Mesodermal cell (in vitro differentiated cells): ENCODE data around the gene GALNT7.

ENCODE experiments used
- H3K27ac ChIP-seq: 2 replicates; pipeline ENCODE4 v1.7.0; 2013; ENCODE audit warnings: mild to moderate bottlenecking, low read depth, low read length, moderate library complexity; ENCODE audit not compliant: severe bottlenecking
- H3K36me3 ChIP-seq: 2 replicates; pipeline ENCODE4 v1.7.1; 2013; ENCODE audit warnings: mild to moderate bottlenecking, low read length, moderate library complexity; ENCODE audit not compliant: control insufficient read depth, insufficient read depth
- H3K4me1 ChIP-seq: one replicate; pipeline ENCODE4 v1.7.1; 2013; ENCODE audit warnings: mild to moderate bottlenecking, low read length; ENCODE audit not compliant: insufficient read depth, control insufficient read depth, poor library complexity, severe bottlenecking
- H3K4me3 ChIP-seq: 2 replicates; pipeline ENCODE4 v1.7.0; 2013; ENCODE audit warnings: low read length, control low read depth, mild to moderate bottlenecking; ENCODE audit not compliant: insufficient read depth, poor library complexity, severe bottlenecking; ENCODE audit errors: extremely low read depth
- H3K9me3 ChIP-seq: 2 replicates; pipeline ENCODE4 v1.7.1; 2013; ENCODE audit warnings: mild to moderate bottlenecking, low read length, moderate library complexity; ENCODE audit not compliant: control insufficient read depth
- WGBS, 2 experiments: methylation state at CpG; one replicate each; pipeline ENCODE4 v1.1.5; 2013; ENCODE audit warnings: missing lambda C conversion rate in 2 of 2; ENCODE audit not compliant: insufficient coverage in 2 of 2; 5-methylcytosine and 5-hydroxymethylcytosine counted together

Gene GALNT7

GRCh38 chr4:173277340-173277739, 108.7 kb downstream of the GALNT7 start:
- no peaks in the 10 kb centered on the region for H3K4me1 ChIP-seq
- H3K27ac ChIP-seq: no peak overlapping the region
- H3K4me3 ChIP-seq: no peak overlapping the region
- 92 to 100% methylated on average over 2 of the region's 2 CpGs for WGBS, 2 experiments
- no peaks in the 10 kb centered on the region for H3K9me3 ChIP-seq
- no peaks in the 10 kb centered on the region for H3K36me3 ChIP-seq

DNA sequence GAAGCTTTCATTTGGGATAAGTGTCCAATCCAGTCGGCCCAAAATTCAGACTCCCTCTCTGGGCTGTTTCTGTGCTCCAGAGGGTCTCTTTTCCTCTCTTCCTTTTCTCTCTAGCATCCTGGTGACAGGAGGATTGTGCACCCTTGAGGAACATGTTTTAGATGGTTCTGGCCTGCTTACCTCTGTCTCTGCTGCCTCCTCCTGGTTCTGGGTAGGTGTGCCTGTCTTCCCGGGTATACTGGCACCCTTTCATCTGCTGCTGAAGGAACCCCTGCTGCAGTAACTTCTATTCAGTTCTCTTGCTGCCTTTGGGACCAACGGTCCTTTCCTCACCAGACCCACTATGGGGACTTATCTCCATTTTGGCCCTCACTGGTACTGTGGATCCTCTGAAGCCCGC, 112.4 kb downstream of the GALNT7 start:
- WGBS, 2 experiments: 89 to 100% methylated on average over 3 of the region's 4 CpGs
- Histone ChIP-seq H3K27ac (no peak overlapping the region), H3K4me3 (no peak overlapping the region), H3K9me3 (peaks cover 18% of the 10 kb centered on the region), H3K36me3 (peaks cover 6% of the 10 kb centered on the region), H3K4me1 (no peaks in the 10 kb centered on the region)

GRCh38 chr4:173281406-173282255, 113.0 kb downstream of the GALNT7 start:
- Histone ChIP-seq H3K36me3 (peaks cover 9% of the 10 kb centered on the region), H3K4me3 (no peak overlapping the region), H3K4me1 (no peaks in the 10 kb centered on the region), H3K27ac (no peak overlapping the region), H3K9me3 (peaks cover 25% of the 10 kb centered on the region)
- 92 to 99% methylated on average over 8 to 9 of the region's 14 CpGs for WGBS, 2 experiments

- no peak overlapping the region for H3K27ac ChIP-seq
- no peaks in the 10 kb centered on the region for H3K4me1 ChIP-seq
- H3K4me3 ChIP-seq: no peak overlapping the region
- 92 to 100% methylated on average over 3 to 4 of the region's 4 CpGs for WGBS, 2 experiments
- H3K9me3 ChIP-seq: peaks cover 30% of the 10 kb centered on the region
- peaks cover 9% of the 10 kb centered on the region for H3K36me3 ChIP-seq
Measured at GRCh38 chr4:173282256-173282562, 113.6 kb downstream of the GALNT7 start.

GRCh38 chr4:173282626-173283025, 114.0 kb downstream of the GALNT7 start:
- Histone ChIP-seq H3K27ac (no peak overlapping the region), H3K9me3 (peaks cover 33% of the 10 kb centered on the region)
- WGBS, 2 experiments: 90 to 94% methylated on average over 2 to 3 of the region's 3 CpGs

GRCh38 chr4:173284463-173284862, 115.9 kb downstream of the GALNT7 start:
- Histone ChIP-seq H3K4me1 (peaks cover 8% of the 10 kb centered on the region), H3K4me3 (no peak overlapping the region), H3K27ac (no peak overlapping the region), H3K36me3 (peaks cover 9% of the 10 kb centered on the region), H3K9me3 (peaks cover 33% of the 10 kb centered on the region)

More at GRCh38 chr4:173282626-173283025, 114.0 kb downstream of the GALNT7 start:
- Histone ChIP-seq H3K4me3 (no peak overlapping the region), H3K4me1 (no peaks in the 10 kb centered on the region), H3K36me3 (peaks cover 9% of the 10 kb centered on the region)

DNA sequence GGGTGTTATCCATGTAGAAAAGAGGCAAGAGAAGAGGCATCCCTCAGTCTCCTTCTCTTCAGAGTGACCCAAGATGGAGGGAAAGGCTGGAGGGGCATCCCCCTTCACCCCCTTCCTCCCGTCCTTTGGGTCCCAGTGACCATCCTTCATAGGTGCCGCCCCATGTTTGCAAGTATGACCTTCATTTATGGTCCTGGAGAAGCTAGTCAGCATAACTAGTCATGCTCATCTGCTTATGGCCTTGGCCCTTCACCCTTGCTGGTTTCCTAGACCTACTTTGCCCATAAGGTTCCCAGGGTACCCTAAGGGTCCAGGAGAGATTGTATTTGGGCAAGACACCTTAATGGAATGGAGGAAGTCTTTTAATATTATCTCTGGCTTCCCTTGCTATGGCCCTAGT, 118.9 kb downstream of the GALNT7 start:
- H3K9me3 ChIP-seq: peaks cover 33% of the 10 kb centered on the region
- no peak overlapping the region for H3K27ac ChIP-seq
- peaks cover 8% of the 10 kb centered on the region for H3K4me1 ChIP-seq
- H3K4me3 ChIP-seq: no peak overlapping the region
- H3K36me3 ChIP-seq: peaks cover 9% of the 10 kb centered on the region
- 44 to 64% methylated on average over 1 to 2 of the region's 2 CpGs for WGBS, 2 experiments

DNA sequence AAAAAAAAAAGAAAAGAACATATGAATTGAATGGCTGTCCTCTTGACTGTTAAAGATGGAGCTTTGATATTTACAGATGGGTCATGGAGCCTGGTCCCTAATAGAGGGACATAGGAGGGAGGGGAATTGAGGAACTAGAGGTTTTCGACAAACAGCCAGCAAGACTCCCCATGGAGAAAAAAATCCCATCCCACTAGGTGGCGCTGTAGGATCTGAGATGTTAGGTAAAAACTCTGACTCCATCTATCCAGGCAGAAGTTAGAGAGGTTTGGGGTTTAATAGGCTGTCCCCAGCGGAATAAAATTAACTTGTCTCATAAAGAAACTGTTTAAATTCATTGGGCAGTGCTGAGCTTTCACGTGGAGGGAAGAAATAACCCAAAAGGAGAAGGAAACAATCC, 119.7 kb downstream of the GALNT7 start:
- H3K4me1 ChIP-seq: peaks cover 8% of the 10 kb centered on the region
- H3K36me3 ChIP-seq: peaks cover 9% of the 10 kb centered on the region
- H3K9me3 ChIP-seq: peaks cover 33% of the 10 kb centered on the region
- 94% methylated on average over 2 of the region's 4 CpGs; no CpG with 5 or more reads in 1 of the 2 experiments for WGBS, 2 experiments
- no peak overlapping the region for H3K4me3 ChIP-seq
- H3K27ac ChIP-seq: no peak overlapping the region

DNA sequence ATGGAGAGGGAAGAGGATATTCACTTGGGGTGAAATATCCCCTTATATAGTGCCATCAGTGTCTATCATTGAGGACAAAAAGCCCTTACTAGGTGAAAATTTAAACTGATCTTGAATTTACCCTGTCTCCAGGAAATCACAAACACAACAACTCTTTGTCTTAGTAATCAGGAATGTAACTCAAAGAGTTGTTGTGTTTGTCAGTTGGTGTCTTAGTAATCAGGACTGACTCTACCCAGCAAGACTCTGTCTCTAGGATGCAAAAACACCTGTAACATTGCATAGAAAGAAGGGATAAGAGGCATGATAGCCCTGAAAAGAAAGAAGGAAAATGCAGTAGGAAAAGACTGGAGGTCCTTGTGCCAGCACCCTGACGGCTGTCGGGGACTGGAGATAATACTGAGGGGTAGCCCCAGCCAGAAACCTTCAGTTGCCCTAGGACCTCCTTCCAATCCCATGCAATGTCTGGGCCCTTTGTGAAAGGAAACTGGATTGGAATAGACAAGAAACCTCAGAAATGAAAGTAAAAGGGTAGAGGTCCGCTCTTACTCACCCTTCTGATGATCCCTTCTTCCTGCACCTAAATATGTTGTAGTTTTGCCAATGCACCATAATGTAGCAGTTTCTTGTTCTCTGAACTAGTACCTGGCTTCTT, 120.2 kb downstream of the GALNT7 start:
- peak overlapping the region; percentile 4 for H3K27ac ChIP-seq

DNA sequence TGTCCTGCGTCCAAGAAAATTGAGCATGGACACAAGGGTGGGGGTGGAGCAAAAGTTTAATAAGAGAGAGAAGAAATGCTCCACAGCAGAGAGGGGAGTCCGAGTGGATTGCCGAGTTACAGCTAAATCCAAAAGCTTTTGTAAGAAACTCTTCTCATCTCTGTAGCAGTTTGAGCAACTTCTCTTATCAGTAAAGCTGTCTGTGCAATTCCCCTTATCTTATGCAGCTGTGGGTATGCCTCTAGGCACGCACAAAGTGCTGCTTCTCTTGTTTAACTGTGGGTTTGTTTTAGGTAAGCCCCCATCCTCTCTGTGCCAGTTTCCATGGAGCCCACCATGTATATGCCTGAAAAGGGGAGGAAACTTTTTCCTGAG, 120.7 kb downstream of the GALNT7 start:
- Histone ChIP-seq H3K9me3 (peaks cover 27% of the 10 kb centered on the region), H3K27ac (peak overlapping the region; percentile 4), H3K4me3 (no peak overlapping the region), H3K36me3 (peaks cover 9% of the 10 kb centered on the region), H3K4me1 (peaks cover 8% of the 10 kb centered on the region)
- 67 to 71% methylated on average over 1 to 2 of the region's 4 CpGs for WGBS, 2 experiments

More for the DNA sequence above, 120.2 kb downstream of the GALNT7 start:
- H3K36me3 ChIP-seq: peaks cover 9% of the 10 kb centered on the region
- H3K4me3 ChIP-seq: no peak overlapping the region
- WGBS, 2 experiments: 96 to 100% methylated on average over 2 to 3 of the region's 3 CpGs
- peaks cover 8% of the 10 kb centered on the region for H3K4me1 ChIP-seq
- peaks cover 30% of the 10 kb centered on the region for H3K9me3 ChIP-seq

DNA sequence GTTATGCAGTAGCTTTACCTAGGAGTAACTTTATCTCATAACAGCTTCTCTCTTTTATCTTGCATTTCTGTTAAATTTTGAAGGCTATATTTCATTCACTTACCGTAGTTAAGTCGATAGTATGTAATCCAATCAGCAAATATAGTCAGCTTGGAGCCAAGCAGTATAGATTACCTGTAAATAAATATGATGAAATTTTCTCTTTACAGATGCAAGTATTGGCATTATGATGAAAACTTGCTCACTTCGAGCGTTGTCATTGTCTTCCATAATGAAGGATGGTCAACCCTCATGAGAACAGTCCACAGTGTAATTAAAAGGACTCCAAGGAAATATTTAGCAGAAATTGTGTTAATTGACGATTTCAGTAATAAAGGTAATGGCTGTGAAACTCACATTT, 123.3 kb downstream of the GALNT7 start:
- Histone ChIP-seq H3K4me3 (no peak overlapping the region), H3K9me3 (peaks cover 6% of the 10 kb centered on the region)
- 80% methylated on average over 1 of the region's 5 CpGs; no CpG with 5 or more reads in 1 of the 2 experiments for WGBS, 2 experiments

More for the DNA sequence above, 123.3 kb downstream of the GALNT7 start:
- H3K4me1 ChIP-seq: peaks cover 8% of the 10 kb centered on the region
- no peak overlapping the region for H3K27ac ChIP-seq
- no peaks in the 10 kb centered on the region for H3K36me3 ChIP-seq
